A172 (cell line): ENCODE measurements around the gene SLC6A11. TPM values are rescaled to one million over a fixed set of nuclear protein-coding genes. Genes with fewer than 3 reads are reported as not detected.

ENCODE experiments used
- DNase-seq: peaks from one replicate; pipeline ENCODE4 v3.0.0-alpha.2; 2015; ENCODE audit warnings: low spot score
- total RNA-seq: library from RNA; depleted of rRNA; stranded (reverse); fragments of >200 nt; shearing (Covaris generic); gene quantifications from 2 replicates; pipeline ENCODE4 v1.2.3, GENCODE V29; 2014

The SLC6A11 gene
- total RNA-seq, 1 experiment from 2014 or later, result not detected

DNA sequence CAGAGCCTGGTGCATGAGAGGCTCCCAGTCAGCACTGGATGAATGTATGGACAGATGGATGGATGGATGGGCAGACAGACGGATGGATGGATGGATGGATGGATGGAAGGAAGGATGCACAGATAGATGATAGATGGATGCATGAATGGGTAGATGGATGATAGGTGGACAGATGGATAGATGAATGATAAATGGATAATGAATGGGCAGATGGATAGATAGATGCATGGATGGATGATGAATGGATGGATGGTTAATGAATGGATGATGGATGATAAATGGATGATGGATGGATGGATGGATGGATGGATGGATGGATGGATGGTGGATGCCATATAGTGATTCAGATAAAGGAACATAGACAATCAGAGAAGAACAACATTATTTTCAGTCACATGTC, 71.0 kb downstream of the SLC6A11 start:
- DNase-seq, result no peak

- DNase-seq, result no peak
These were observed 72.6 kb downstream of the SLC6A11 start for GRCh38 chr3:10888518-10889090.

GRCh38 chr3:10889206-10889960, 73.4 kb downstream of the SLC6A11 start:
- DNase-seq, result no peak

DNA sequence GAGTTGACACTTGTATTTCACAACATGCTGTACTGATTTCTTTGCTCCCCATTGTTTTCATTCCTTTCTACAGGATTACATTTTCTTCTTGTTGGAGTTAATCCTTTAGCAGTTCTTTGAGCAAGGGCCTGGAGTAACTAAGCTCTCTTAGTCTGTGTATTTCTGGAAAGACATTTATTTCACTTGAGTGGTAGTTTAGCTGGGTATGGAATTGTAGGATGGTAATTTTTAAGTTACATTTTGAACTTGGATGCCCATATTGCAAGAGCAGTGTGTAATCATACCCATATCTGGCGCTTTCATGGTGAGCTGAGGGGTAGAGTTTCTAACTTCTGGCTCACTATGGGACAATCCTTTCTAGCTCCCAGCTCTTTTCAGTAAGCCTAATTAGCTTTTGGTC, 74.6 kb downstream of the SLC6A11 start:
- no peak for DNase-seq

- no peak for DNase-seq
These were observed 76.6 kb downstream of the SLC6A11 start for GRCh38 chr3:10892622-10893021.

GRCh38 chr3:10901296-10901945, 85.4 kb downstream of the SLC6A11 start:
- no peak for DNase-seq

DNA sequence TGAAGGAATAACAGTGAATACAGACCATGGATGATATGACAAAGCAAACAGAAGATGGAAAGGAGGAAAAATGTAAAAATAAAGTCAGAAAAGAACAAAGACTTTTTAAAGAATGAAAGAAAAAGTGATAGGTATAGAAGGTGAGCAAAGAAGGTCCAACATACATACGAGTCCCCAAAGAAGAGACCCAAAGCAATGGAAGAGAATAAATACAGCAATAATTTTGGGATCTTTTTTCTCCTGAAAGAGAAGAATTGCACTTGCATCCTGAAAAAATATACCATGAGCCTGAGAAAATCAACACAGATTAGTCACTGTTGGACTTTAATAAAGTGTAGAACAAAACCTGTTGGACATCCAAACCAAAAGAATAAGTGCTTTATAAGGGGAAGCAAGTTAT, 91.2 kb downstream of the SLC6A11 start:
- no peak for DNase-seq

DNA sequence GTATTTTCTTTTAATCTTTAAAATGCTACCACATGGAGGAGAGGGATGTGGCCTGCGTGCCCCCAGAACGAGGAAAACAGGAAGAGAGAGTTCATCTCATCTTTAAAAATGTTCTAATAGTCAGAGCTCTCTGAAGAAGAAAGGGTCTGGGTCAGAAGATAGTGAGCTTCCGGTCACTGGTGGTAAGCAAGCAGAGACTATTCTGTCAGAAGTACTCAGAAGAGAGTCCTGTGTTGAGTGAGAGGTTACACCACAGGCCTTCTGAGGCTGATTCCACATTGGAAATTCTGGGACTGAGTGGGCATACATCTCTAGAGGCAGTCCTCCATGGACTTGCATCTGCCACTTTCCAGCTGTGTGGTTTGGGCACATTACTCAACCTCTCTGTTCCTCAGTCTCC, 94.3 kb downstream of the SLC6A11 start:
- no peak for DNase-seq

DNA sequence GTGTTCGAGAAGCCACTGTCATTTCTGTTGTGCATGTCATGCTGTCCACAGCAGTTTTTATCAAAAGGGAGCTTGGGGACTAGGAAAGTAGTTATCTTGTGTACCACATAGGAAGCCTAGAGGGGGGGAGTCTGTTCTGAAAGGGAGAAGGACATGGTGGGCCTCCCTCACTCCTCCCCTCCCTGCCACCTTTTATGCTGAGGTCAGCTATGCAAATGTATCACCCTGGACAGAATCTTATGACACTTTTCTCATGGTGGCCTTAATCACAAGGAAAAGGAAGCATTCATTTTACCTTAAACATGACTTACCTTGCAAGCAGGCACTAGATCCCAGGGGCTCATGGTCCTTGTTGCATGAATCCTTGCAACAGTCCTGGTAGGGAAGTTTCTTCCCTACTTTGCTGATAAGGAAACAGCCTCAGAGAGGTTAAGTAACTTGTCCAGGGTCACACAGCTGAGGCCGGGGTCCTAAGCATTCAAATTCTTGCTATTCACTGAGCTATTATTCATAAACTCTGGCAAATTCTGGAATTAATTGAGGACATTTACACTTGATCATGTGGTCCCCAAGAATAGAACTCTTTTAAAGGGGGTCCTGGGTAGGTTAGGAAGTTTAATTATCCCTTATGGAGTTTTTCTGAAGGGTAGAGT, 95.4 kb downstream of the SLC6A11 start:
- DNase-seq, result no peak

DNA sequence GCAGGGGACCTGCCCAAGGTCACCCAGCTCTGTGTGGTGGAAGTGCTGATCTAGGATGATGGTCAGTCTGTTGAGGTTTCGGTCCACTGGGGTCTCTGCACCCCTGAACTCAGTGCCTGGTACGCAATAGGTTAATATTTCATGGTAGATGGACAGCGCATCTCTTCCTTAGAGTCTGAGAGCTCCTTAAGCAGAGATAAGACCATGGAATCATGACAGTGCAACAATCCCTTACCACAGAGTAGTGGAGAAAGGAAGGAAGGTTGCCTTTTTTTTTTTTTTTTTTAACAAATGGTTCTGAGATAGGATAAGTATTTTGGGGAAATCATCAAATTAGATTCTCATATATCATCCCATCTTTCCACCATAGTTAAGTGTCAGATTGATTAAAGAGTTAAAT, 96.8 kb downstream of the SLC6A11 start:
- no peak for DNase-seq

DNA sequence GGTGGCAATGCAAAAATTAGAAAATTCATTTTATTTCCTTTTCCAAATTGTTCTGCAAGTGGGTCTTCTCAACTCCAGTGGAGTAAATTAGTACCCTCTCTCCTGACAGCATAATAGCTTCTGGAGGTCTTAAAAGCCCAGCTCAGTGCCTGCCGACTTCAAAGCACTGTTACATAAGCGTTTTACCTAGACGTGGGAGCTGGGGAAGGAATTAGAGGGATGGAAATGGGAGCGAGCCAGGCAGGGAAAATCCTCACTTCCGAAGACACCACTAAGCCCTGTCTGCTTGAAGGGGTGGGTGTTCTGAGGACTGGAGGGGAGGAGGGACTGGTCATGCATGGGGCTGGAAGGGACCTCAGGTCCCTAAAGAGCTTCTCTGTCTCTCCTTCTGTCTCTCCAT, 99.3 kb downstream of the SLC6A11 start:
- no peak for DNase-seq

DNA sequence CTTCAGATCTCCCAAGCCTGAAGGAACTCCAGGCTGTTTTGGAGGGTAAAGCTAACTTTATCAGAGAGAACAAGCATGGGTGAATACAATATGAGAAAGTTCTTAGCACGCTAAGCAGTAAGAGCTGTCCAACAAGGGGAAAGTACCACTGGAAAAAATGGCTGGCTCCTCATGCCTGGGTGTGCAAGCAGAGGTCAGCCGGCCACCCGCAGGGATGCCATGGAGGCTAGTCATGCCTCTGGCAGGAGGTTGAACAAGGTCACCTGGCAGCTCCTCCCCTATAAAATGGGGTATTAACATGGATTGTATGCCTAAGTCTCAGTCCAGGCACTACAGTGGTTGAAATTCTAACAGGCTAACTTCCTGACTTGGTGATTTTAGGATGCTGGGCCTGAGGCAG, 101.1 kb downstream of the SLC6A11 start:
- peak; percentile 71 for DNase-seq

DNA sequence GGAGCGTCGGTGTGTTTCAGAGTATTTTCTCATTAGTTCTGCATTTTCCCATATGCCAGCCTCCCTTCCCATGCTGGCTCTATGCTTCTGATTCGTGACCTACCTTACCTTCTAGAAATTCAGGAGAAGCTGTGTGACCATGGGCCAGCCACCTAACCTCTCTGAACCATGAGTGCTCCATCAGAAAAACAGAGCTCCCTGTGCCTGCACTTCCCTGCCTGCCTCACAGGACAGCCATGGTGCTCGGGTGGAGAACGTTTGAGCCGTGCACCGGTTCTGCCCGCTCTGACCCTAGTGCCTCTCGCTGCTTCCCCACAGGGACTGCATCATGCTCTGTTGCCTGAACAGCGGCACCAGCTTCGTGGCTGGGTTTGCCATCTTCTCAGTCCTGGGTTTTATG, 102.0 kb downstream of the SLC6A11 start:
- DNase-seq, result no peak

DNA sequence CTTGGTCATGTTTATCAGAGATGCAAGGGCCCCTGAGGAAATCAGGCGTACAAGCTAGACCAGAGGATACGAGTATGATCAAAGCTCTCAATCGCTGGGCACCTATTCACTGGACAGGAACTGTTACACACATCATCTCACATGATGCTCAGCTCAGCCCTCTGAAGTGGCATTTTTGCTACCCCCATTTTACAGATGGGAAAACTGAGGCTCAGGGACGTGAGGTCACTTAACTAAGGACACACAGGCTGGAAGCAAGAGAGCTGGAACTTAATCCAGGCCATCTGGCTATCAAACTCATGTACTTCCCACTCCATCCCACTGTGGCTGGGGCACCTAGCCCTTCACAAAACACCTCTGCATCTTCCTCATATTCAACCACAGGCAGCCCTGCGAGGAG, 103.6 kb downstream of the SLC6A11 start:
- no peak for DNase-seq

DNA sequence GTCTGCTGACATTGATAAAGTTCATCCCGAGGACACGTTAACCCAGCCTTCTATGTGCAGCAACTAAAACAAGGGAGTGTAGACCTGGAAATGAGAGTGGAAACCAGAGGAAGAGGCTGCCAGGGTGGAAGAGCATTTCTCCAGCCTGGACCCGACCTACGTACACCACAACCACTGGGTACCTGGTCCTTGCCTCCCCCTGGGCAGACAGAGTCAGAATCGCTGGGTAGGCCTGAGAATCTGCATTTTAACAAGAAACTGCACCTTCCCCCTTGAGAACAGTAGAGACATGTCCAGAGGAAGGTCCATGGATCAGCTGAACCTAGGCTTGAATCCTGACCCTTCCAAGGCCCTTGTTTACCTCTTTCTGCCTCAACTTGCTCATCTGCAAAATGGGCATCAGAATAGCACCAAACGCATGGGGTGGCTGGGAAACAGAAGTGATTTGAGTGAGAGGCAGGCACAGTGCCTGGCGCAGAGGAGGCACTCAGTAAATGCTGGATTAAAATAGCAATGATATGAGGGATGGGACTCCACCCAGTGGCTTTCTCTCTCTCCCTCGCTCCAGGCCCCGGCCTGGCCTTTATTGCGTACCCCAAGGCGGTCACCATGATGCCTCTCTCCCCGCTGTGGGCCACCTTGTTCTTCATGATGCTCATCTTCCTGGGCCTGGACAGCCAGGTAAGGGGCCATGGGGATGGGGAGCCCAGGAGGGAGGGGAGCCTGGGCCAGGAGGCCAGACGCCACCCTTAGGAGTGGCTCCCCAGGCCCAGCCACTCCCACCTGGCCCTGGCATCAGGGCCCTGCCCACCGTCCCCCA, 109.6 kb downstream of the SLC6A11 start:
- no peak for DNase-seq

- no peak for DNase-seq
These were observed 110.3 kb downstream of the SLC6A11 start for GRCh38 chr3:10926256-10926810.

DNA sequence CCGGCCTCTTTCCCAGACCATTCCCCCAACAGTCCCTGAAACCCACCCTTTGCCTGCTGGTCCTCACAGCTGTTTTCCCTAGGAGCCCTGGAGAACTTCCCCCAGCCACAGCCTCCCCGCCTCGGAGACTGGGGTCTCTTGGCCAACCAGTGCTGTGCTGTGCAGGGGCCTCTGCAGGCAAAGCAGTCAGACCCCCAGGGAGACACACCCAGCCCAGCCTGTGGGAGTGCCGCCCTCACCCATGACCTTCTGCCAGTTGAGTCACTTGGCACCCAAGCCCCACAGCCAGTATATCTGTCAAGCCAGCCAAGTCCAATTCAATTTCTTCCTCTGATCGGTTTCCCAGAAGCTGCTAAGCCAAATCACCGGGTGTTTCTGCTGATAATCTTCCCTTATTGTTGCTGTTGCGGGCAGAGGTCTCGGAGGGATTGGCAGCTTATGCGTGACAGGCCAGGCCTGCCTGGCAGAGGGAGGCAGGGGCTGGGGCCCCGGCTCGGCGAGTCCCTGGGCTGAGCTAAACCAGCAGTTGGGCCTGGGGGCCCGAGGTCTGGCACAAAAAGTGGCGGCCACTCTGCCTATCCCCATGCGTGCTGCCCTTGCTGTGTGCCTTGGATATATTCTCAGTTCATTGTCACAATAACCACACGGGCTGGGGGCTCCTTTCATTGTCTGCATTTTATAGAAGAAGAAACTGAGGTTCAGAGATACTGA, 110.9 kb downstream of the SLC6A11 start:
- DNase-seq, result no peak

GRCh38 chr3:10927551-10927950, 111.5 kb downstream of the SLC6A11 start:
- no peak for DNase-seq

DNA sequence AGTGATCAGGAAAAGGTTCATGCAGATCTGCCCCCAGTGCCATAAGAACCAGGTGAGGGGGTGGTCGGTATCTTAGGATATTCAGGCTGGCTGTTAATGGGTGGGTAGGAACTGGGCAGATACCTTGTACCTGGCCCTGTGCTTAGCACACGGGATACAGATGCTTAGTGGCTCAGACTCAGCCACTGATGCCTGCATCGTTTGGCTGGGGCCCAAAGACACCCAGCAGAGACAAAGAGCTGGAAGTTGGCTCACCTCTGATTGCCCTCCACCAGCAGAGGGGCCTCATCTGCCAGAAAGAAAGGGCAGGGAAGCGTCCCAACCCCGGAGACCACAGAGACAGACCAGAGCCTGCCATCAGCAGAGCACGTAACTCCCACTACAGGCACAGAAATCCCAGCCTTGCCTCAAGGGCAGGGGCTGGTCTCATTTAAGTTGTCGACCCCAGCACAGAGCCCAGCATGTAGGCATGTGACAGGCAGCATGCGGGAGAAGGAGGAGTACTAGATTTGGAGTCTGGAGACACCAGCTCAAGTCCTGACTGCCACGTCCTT, 112.5 kb downstream of the SLC6A11 start:
- no peak for DNase-seq

- no peak for DNase-seq
These were observed 113.0 kb downstream of the SLC6A11 start for GRCh38 chr3:10928961-10929471.
